CD14-positive monocyte (primary cell): ENCODE data around the gene ASRGL1. TPM values are rescaled to one million over a fixed set of nuclear protein-coding genes. Genes with fewer than 3 reads are reported as not detected.

Experiments used
- DNase-seq, 3 donors: peaks; one replicate each; pipeline ENCODE4 v3.0.0-alpha.2; 2011 to 2022
- H2AFZ ChIP-seq: 2 replicates; pipeline ENCODE4 v1.6.0; 2012; ENCODE audit warnings: mild to moderate bottlenecking, low read depth, low read length, inconsistent platforms; ENCODE audit not compliant: insufficient read depth, poor library complexity, severe bottlenecking
- H3K27ac ChIP-seq, 2 donors: 1 replicate in 1 of 2; 2 replicates in 1 of 2; pipeline ENCODE4 v1.5.1; 2012 to 2013; ENCODE audit warnings: low read length in 2 of 2, control low read depth in 1 of 2, inconsistent platforms in 1 of 2, low read depth in 1 of 2, mild to moderate bottlenecking in 1 of 2
- H3K27me3 ChIP-seq, 2 donors: one replicate each; pipeline versions ENCODE4 v1.6.0 to v1.6.1; 2011 to 2013; ENCODE audit warnings: low read length in 2 of 2; ENCODE audit not compliant: control insufficient read depth in 2 of 2, insufficient read depth in 2 of 2
- H3K36me3 ChIP-seq, 2 donors: replicated peaks in 1 of 2; 1 replicate in 1 of 2; 2 replicates in 1 of 2; pipeline versions ENCODE4 v1.5.1 to v1.6.1; 2012 to 2013; ENCODE audit warnings: low read length in 2 of 2, control low read depth in 1 of 2, inconsistent platforms in 1 of 2, mild to moderate bottlenecking in 1 of 2; ENCODE audit not compliant: insufficient read depth in 2 of 2, control insufficient read depth in 1 of 2
- H3K4me1 ChIP-seq, 2 donors: 1 replicate in 1 of 2; 2 replicates in 1 of 2; pipeline versions ENCODE4 v1.5.1 to v1.6.1; 2012 to 2013; ENCODE audit warnings: low read length in 2 of 2, control low read depth in 1 of 2, inconsistent platforms in 1 of 2, mild to moderate bottlenecking in 1 of 2, moderate library complexity in 1 of 2; ENCODE audit not compliant: insufficient read depth in 2 of 2, control insufficient read depth in 1 of 2
- H3K4me2 ChIP-seq: replicated peaks from 2 replicates; pipeline ENCODE3; 2012; ENCODE audit warnings: low read length, moderate library complexity, mild to moderate bottlenecking; ENCODE audit not compliant: poor library complexity, severe bottlenecking; ENCODE audit errors: extremely low read depth
- H3K4me3 ChIP-seq, 3 experiments: fragments of 200-600 bp in 1 of 3; sonication (generic) in 1 of 3; replicated peaks in 1 of 3; 1 replicate in 2 of 3; 2 replicates in 1 of 3; pipeline ENCODE4 v1.5.1; 2011 to 2013; ENCODE audit warnings: low read length in 3 of 3, mild to moderate bottlenecking in 3 of 3, control low read depth in 2 of 3, low read depth in 2 of 3, inconsistent platforms in 1 of 3, moderate library complexity in 1 of 3
- H3K79me2 ChIP-seq: 2 replicates; pipeline ENCODE4 v1.6.0; 2012; ENCODE audit warnings: mild to moderate bottlenecking, control low read depth, inconsistent platforms, low read length, moderate library complexity; ENCODE audit not compliant: insufficient read depth
- H3K9ac ChIP-seq: 2 replicates; pipeline ENCODE4 v1.6.0; 2017; ENCODE audit warnings: low read length, mild to moderate bottlenecking; ENCODE audit not compliant: insufficient read depth, poor library complexity, severe bottlenecking
- H3K9me3 ChIP-seq, 2 donors: replicated peaks in 1 of 2; 1 replicate in 1 of 2; 2 replicates in 1 of 2; pipeline versions ENCODE4 v1.5.1 to v1.6.1; 2012 to 2013; ENCODE audit warnings: low read length in 2 of 2, control low read depth in 1 of 2; ENCODE audit not compliant: control insufficient read depth in 1 of 2, insufficient read depth in 1 of 2
- H4K20me1 ChIP-seq: 2 replicates; pipeline ENCODE4 v1.6.0; 2012; ENCODE audit warnings: mild to moderate bottlenecking, low read length, control low read depth, moderate library complexity; ENCODE audit not compliant: insufficient read depth
- H3K27ac Mint-ChIP-seq, 7 donors: one replicate each; pipeline ENCODE4 v1.8.0; 2020; ENCODE audit warnings: mild to moderate bottlenecking in 7 of 7, mixed read lengths in 7 of 7, moderate library complexity in 6 of 7, inconsistent platforms in 2 of 7
- H3K27me3 Mint-ChIP-seq, 3 donors: one replicate each; pipeline ENCODE4 v1.8.0; 2021 to 2022; ENCODE audit warnings: low read depth in 3 of 3, mild to moderate bottlenecking in 3 of 3, mixed read lengths in 3 of 3, moderate library complexity in 3 of 3, inconsistent platforms in 1 of 3
- H3K36me3 Mint-ChIP-seq, 2 donors: one replicate each; pipeline ENCODE4 v1.8.0; 2020; ENCODE audit warnings: mixed read lengths in 2 of 2, inconsistent platforms in 1 of 2, mild to moderate bottlenecking in 1 of 2
- H3K4me1 Mint-ChIP-seq: one replicate; pipeline ENCODE4 v1.8.0; 2020; ENCODE audit warnings: mild to moderate bottlenecking, mixed read lengths
- H3K4me3 Mint-ChIP-seq, 2 donors: one replicate each; pipeline ENCODE4 v1.8.0; 2020; ENCODE audit warnings: mild to moderate bottlenecking in 2 of 2, mixed read lengths in 2 of 2, moderate library complexity in 1 of 2
- H3K9me3 Mint-ChIP-seq, 7 donors: one replicate each; pipeline ENCODE4 v1.8.0; 2020 to 2022; ENCODE audit warnings: mixed read lengths in 7 of 7, mild to moderate bottlenecking in 6 of 7, moderate library complexity in 6 of 7, inconsistent platforms in 2 of 7
- CTCF ChIP-seq: fragments of 200-600 bp; IDR thresholded peaks from one replicate; pipeline ENCODE4 v1.8.0; 2022; ENCODE audit warnings: antibody characterized with exemption, mild to moderate bottlenecking
- WGBS: methylation state at CpG from one replicate; pipeline ENCODE4 v1.1.5; 2013; ENCODE audit warnings: missing lambda C conversion rate; ENCODE audit not compliant: insufficient coverage; 5-methylcytosine and 5-hydroxymethylcytosine counted together
- intact Hi-C, 2 donors: fragments of 100-400 bp; cut with micrococcal nuclease; formaldehyde crosslinking; loops; one replicate each; pipeline versions ENCODE4 v1.15.0 to v1.15.1; 2023
- polyA plus RNA-seq, 3 donors: library from polyadenylated mRNA; depleted of rRNA in 1 of 3; unstranded in 2 of 3; stranded (reverse) in 1 of 3; fragments of 300-500 nt in 2 of 3; fragments of >200 nt in 1 of 3; fragmentation: Illumina TruSeq in 2 of 3; gene quantifications; 1 replicate in 2 of 3; 2 replicates in 1 of 3; pipeline ENCODE4 v1.2.3, GENCODE V29; 2012 to 2021

The ASRGL1 gene
- polyA plus RNA-seq, 3 donors = 22.3 to 57.8 (median 50.6) TPM

GRCh38 chr11:62418733-62419132 is 81.5 kb downstream of the ASRGL1 start, which contains the start of gene SCGB1A1:
TSS of gene SCGB1A1 (plus strand) at chr11:62419033. CDS start at chr11:62419096, 63 bp downstream.
- Histone ChIP-seq H2AFZ (no peak within 1 kb of the TSS), H3K4me2 (no peak within 1 kb of the TSS), H3K9ac (peak within 1 kb of the TSS; percentile 36), H3K4me1 (peaks cover 24 to 29% of the 10 kb centered on the region in 2 donors), H3K36me3 (peaks cover 0 to 9% of the 10 kb centered on the region in 2 donors), H3K79me2 (peaks cover 12% of the 10 kb centered on the region), H3K4me3 (no peak within 1 kb of the TSS), H3K27ac (no peak within 1 kb of the TSS), H3K9me3 (no peaks in the 10 kb centered on the region), H3K27me3 (no peaks in the 10 kb centered on the region), H4K20me1 (no peaks in the 10 kb centered on the region)
- 78% methylated on average over 3 of the region's 4 CpGs for WGBS
- H3K27me3 Mint-ChIP-seq = peaks cover 2 to 7% (median 2%) of the 10 kb centered on the region in 3 donors
- peaks cover 42% of the 10 kb centered on the region for H3K4me1 Mint-ChIP-seq
- TF ChIP-seq CTCF = no peak
- no peak for DNase-seq
- H3K27ac Mint-ChIP-seq = peak within 1 kb of the TSS in 2 of 7 donors; percentile 34 to 45
- peak within 1 kb of the TSS in 1 of 2 donors; percentile 24 for H3K4me3 Mint-ChIP-seq
- peaks cover 0 to 2% (median 0%) of the 10 kb centered on the region in 7 donors for H3K9me3 Mint-ChIP-seq
- peaks cover 5 to 39% of the 10 kb centered on the region in 2 donors for H3K36me3 Mint-ChIP-seq
- intact Hi-C loops = no loop called here

- H2AFZ ChIP-seq = no peak overlapping the region
- H3K27ac Mint-ChIP-seq = peak overlapping the region in 1 of 7 donors; percentile 34
- H4K20me1 ChIP-seq = no peaks in the 10 kb centered on the region
- intact Hi-C loops = no loop called here
- no peak for DNase-seq
- 50% methylated on average over 1 of the region's 5 CpGs for WGBS
- H3K4me3 ChIP-seq = no peak overlapping the region
- H3K79me2 ChIP-seq = peaks cover 15% of the 10 kb centered on the region
- H3K36me3 Mint-ChIP-seq = peaks cover 5 to 32% of the 10 kb centered on the region in 2 donors
- peak overlapping the region; percentile 36 for H3K9ac ChIP-seq
- H3K9me3 Mint-ChIP-seq = peaks cover 0 to 2% (median 0%) of the 10 kb centered on the region in 7 donors
- no peak overlapping the region for H3K4me3 Mint-ChIP-seq
- H3K9me3 ChIP-seq = no peaks in the 10 kb centered on the region
- H3K4me1 ChIP-seq = peaks cover 24 to 30% of the 10 kb centered on the region in 2 donors
- peaks cover 0 to 9% of the 10 kb centered on the region in 2 donors for H3K36me3 ChIP-seq
- no peak for TF ChIP-seq CTCF
- peaks cover 2 to 7% (median 2%) of the 10 kb centered on the region in 3 donors for H3K27me3 Mint-ChIP-seq
- H3K4me2 ChIP-seq = no peak overlapping the region
- H3K27me3 ChIP-seq = no peaks in the 10 kb centered on the region
- H3K4me1 Mint-ChIP-seq = peaks cover 44% of the 10 kb centered on the region
- no peak overlapping the region for H3K27ac ChIP-seq
Measured at GRCh38 chr11:62419314-62419929, 82.2 kb downstream of the ASRGL1 start.
